Stimulated activated CD8-positive, alpha-beta memory T cell treated with anti-CD3 and anti-CD28 coated beads, Interleukin-15, amount 100 ng/mL, for 48 hours (primary cell): ENCODE measurements around the gene ZSCAN18.
"Not testable (repeated sequence)": the region's sequence is repeated elsewhere in the genome, so short reads cannot be mapped to it uniquely, and the experiment has no call there.

Experiments used
- DNase-seq, 2 donors: peaks; one replicate each; pipeline ENCODE4 v3.0.0-alpha.2; 2020; ENCODE audit warnings: low read depth in 2 of 2

Gene ZSCAN18, protein sequence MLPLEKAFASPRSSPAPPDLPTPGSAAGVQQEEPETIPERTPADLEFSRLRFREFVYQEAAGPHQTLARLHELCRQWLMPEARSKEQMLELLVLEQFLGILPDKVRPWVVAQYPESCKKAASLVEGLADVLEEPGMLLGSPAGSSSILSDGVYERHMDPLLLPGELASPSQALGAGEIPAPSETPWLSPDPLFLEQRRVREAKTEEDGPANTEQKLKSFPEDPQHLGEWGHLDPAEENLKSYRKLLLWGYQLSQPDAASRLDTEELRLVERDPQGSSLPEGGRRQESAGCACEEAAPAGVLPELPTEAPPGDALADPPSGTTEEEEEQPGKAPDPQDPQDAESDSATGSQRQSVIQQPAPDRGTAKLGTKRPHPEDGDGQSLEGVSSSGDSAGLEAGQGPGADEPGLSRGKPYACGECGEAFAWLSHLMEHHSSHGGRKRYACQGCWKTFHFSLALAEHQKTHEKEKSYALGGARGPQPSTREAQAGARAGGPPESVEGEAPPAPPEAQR

GRCh38 chr19:58097781-58098681 lies at the start of gene ZSCAN18:
Gene ZSCAN18, minus strand, starts transcription at chr19:58098231. Its CDS starts 7,964 bp downstream, at chr19:58090267.
- peak; percentile 89 to 91 for DNase-seq

GRCh38 chr19:58147475-58147874 lies 49.4 kb upstream of the ZSCAN18 start:
- DNase-seq = not testable (repeated sequence)

DNA sequence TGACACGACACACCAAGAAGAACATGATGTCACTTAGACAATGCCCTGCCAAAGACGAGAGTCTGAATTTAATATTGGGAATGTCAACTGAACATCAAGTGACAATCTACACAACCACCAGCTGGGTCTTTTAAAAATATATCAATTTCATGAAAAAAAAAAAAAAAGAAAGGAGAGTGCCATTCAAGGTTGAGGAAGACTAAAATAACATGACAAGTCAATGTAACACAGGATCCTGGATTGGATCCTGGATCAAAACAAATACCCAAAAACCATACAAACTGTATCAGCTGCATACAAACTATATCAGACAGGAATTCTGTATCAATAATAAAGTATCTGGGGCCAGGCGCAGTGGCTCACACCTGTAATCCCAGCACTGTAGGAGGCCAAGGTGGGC lies 47.8 kb upstream of the ZSCAN18 start:
- no peak for DNase-seq

DNA sequence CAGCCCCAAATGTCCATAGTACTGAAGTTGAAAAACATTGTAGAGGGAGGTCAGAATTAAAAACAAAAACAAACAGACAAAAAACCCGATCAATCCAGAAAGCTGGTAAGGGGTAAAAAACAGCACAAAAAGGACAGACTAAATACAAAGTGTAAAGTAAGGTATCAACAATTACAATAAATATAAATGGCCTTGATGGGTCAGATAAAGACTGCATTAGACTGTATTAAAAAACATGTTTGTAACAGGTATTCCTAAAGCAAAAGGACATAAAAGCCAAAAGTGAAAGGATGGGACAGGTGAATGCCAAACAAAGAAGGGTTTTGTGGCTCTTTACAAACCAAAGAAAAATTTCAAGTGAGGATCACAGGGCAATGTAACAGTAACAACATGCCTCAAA lies 36.2 kb upstream of the ZSCAN18 start:
- DNase-seq = no peak

GRCh38 chr19:58129284-58129683 lies 31.3 kb upstream of the ZSCAN18 start:
- DNase-seq = no peak

DNA sequence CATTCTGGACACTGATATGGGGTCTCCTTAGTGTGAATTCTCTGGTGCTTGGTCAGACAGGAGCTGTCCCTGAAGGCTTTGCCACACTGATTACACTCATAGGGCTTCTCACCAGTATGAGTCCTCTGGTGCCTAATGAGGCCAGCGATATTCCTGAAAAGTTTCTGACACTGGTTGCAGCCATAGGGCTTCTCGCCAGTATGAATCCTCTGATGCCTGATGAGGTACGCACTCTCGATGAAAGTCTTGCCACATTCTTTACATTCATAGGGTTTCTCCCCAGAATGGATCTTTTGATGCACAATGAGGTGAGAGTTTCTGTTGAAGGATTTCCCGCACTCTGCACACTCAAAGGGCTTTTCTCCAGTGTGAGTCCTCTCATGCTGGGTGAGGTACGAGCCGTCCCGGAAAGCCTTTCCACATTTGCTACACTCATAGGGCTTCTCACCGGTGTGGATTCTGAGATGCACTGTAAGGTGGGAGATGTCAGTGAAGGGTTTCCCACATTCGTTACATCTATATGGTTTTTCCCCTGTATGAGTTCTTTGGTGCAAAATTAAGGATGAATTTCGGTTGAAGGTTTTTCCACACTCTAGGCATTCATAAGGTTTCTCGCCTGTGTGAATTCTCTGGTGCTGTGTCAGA lies 30.1 kb upstream of the ZSCAN18 start:
- no peak for DNase-seq

- no peak for DNase-seq
These were observed 25.3 kb upstream of the ZSCAN18 start for GRCh38 chr19:58123354-58123753.

- DNase-seq = no peak
These were observed 21.1 kb upstream of the ZSCAN18 start for GRCh38 chr19:58118979-58119733.

DNA sequence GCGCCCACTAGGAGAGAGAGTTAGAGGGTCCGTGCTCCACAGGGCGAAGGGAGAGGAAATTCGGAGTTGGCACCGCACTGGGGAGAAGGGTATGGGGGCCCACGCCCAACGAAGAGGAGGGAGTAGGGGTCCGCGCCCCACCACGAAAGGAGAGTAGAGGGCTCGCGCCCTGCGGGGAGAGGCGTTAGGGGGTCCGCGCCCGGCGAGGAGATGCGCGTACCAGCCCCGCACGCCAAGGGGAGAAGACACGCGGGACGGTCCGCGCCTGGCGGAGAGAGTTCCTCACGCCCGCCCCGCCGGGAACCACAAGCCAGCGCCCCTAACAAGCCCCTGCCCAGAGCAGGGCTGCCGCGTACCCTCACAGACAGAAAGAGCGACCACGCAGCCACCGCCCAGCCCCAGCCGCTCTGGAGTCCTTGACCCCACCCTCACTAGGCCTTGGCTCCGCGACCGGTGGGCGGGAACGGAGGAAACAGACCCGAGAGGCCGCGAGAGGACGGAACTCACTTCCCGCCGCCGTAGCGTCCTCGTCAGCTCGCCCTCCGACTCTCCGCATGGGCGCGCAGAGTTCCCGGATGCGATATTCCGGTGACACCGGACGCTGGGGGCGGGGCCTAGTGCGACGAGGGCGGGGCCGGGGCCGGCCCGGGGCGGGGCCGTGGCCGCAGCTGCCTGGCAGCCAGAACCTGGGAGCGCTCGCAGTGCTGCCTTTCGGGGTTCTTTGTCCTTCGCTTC lies 20.0 kb upstream of the ZSCAN18 start:
- DNase-seq = no peak

- DNase-seq = no peak
These were observed 10.5 kb upstream of the ZSCAN18 start for GRCh38 chr19:58108546-58108817.

DNA sequence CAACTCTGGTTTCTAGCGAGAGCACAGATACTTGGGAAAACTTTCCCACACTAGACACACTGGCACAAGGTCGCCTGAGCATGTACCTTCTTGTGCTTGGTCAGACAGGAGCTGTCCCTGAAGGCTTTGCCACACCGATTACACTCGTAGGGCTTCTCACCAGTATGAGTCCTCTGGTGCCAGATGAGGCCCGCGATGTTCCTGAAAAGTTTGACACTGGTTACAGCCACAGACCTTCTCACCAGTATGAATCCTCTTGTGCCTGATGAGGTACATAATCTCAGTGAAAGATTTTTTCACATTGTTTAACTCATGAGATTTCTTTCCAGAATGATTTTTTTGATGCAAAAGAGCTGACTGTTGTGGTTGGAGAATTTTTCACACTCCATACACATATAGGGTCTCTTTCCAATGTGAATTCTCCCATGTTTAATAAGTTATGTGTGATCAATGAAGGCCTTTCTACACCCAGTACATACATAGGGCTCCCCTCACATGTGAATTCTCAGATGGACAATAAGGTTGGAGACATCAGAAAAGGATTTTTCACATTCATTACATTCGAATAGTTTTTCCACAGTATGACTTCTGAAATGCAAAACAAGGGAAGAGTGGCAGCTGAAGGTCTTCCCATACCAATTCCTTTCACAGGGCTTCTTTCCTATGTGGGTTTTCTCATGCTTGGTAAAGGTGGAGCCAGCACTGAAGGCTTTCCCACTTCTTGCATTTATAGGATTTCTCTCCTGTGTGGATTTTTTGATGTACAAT lies 9.9 kb upstream of the ZSCAN18 start:
- DNase-seq = no peak

- no peak for DNase-seq
These were observed 609 bp upstream of the ZSCAN18 start for GRCh38 chr19:58098682-58098998.

DNA sequence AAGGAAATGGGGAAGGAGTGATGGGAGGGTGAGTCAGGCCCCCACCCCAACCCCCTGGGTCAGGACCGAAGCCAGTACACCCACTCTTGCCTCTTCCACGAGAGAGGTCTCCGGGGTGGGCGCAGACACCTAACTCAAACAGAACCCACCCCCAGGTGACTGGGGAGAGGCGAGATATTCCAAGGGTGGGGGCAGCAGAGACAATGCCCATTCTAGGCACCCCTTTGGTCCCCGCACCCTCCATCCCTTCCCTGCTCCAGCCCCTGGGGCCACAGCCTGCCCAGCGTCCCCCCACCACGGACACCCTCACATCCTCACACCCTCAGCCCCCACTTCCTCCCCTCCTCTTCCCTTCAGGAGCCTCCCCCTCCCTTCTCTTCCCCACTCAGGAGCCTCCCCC lies 682 bp downstream of the ZSCAN18 start:
- DNase-seq = no peak

GRCh38 chr19:58096884-58097283 lies 1.1 kb downstream of the ZSCAN18 start:
- DNase-seq = no peak

GRCh38 chr19:58095328-58095727 lies 2.7 kb downstream of the ZSCAN18 start:
- no peak for DNase-seq

DNA sequence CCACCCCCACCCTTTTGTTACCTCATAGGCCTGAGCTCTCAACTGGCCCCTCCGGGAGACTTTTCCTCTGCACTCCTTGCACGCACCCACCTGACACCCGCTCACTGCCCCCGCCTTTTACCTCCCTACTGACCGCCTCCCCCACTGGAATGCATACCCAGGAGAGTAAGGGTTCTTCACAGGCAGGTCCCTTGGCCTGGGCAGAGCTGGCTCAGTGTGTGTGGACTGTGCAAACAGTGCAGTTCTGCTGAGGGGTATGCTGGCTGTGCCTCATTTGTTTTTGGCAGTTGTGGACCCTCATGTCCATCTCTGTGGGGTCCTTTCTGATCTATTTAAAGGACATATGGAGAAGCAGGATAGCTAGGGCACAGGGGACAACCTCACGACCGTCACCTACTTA lies 5.0 kb downstream of the ZSCAN18 start:
- DNase-seq = no peak

- no peak for DNase-seq
These were observed 6.6 kb downstream of the ZSCAN18 start for GRCh38 chr19:58091251-58091995.

DNA sequence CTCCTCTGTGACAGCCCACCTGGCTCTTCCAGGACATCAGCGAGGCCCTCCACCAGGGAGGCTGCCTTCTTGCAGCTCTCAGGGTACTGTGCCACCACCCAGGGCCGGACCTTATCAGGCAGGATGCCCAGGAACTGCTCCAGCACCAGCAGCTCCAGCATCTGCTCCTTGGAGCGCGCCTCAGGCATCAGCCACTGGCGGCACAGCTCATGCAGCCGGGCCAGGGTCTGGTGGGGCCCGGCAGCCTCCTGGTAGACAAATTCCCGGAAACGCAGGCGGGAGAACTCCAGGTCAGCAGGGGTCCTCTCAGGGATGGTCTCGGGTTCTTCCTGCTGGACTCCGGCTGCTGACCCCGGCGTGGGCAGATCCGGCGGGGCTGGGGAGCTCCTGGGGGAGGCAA lies 8.2 kb downstream of the ZSCAN18 start:
- DNase-seq = no peak

GRCh38 chr19:58088521-58089052 lies 9.4 kb downstream of the ZSCAN18 start:
- no peak for DNase-seq
